SKM-1 treated with dmso at 0.1 percent for 144 hours (cell line): Measurements from ENCODE around the gene FOXF2.

ENCODE experiments used
- DNase-seq: peaks from one replicate; lab custom pipeline; 2025; ENCODE audit not compliant: unreplicated experiment; lab: John Stamatoyannopoulos, UW

Gene FOXF2

GRCh38 chr6:1438471-1438881 is 49.1 kb downstream of the FOXF2 start:
- no peak for DNase-seq

- no peak for DNase-seq
Observed at GRCh38 chr6:1439349-1439748, 50.0 kb downstream of the FOXF2 start.

GRCh38 chr6:1442929-1443328 is 53.6 kb downstream of the FOXF2 start:
- DNase-seq, result no peak
